Endothelial cell (in vitro differentiated cells): ENCODE data around the gene BNIPL. TPM values are rescaled to one million over a fixed set of nuclear protein-coding genes. Genes with fewer than 3 reads are reported as not detected.
A peak's percentile ranks its signal among the peaks of the same experiment; 100 is the strongest.

Experiments
- DNase-seq: peaks from one replicate; pipeline ENCODE4 v3.0.0; 2021; ENCODE audit warnings: low spot score
- H3K27ac Mint-ChIP-seq: one replicate; pipeline ENCODE4 v1.8.0; 2021; ENCODE audit warnings: mixed read lengths, inconsistent platforms; ENCODE audit not compliant: unreplicated experiment
- H3K27me3 Mint-ChIP-seq: one replicate; pipeline ENCODE4 v1.8.0; 2021; ENCODE audit warnings: mild to moderate bottlenecking, moderate library complexity, mixed read lengths, inconsistent platforms; ENCODE audit not compliant: unreplicated experiment
- H3K36me3 Mint-ChIP-seq: one replicate; pipeline ENCODE4 v1.8.0; 2021; ENCODE audit warnings: mild to moderate bottlenecking, low read depth, mixed read lengths, inconsistent platforms; ENCODE audit not compliant: unreplicated experiment
- H3K4me1 Mint-ChIP-seq: one replicate; pipeline ENCODE4 v1.8.0; 2021; ENCODE audit warnings: mild to moderate bottlenecking, mixed read lengths, inconsistent platforms; ENCODE audit not compliant: unreplicated experiment
- H3K4me3 Mint-ChIP-seq: one replicate; pipeline ENCODE4 v1.8.0; 2021; ENCODE audit warnings: mild to moderate bottlenecking, mixed read lengths, inconsistent platforms; ENCODE audit not compliant: unreplicated experiment
- H3K9me3 Mint-ChIP-seq: one replicate; pipeline ENCODE4 v1.8.0; 2021; ENCODE audit warnings: mixed read lengths, inconsistent platforms; ENCODE audit not compliant: unreplicated experiment
- total RNA-seq: library from RNA; stranded (reverse); fragmentation: NEBNext Ultra II Directional; extraction: Animal tissue kit (Norgen Biotek cat#: 25700); gene quantifications from one replicate; pipeline ENCODE4 v1.2.1, GENCODE V29; 2021; ENCODE audit not compliant: unreplicated experiment
- TF ChIP-seq, protein P1 (sequence below): fragments of 200-600 bp; sonication (generic); IDR thresholded peaks from one replicate; pipeline ENCODE4 v1.5.0; 2021; ENCODE audit warnings: antibody characterized with exemption; ENCODE audit not compliant: unreplicated experiment

Gene BNIPL
- total RNA-seq, 1 donor from 2014 or later = 1.5 TPM

- H3K36me3 Mint-ChIP-seq = peaks cover 13% of the 10 kb centered on the region
- H3K27ac Mint-ChIP-seq = peak overlapping the region; percentile 90
- TF ChIP-seq, protein P1, sequence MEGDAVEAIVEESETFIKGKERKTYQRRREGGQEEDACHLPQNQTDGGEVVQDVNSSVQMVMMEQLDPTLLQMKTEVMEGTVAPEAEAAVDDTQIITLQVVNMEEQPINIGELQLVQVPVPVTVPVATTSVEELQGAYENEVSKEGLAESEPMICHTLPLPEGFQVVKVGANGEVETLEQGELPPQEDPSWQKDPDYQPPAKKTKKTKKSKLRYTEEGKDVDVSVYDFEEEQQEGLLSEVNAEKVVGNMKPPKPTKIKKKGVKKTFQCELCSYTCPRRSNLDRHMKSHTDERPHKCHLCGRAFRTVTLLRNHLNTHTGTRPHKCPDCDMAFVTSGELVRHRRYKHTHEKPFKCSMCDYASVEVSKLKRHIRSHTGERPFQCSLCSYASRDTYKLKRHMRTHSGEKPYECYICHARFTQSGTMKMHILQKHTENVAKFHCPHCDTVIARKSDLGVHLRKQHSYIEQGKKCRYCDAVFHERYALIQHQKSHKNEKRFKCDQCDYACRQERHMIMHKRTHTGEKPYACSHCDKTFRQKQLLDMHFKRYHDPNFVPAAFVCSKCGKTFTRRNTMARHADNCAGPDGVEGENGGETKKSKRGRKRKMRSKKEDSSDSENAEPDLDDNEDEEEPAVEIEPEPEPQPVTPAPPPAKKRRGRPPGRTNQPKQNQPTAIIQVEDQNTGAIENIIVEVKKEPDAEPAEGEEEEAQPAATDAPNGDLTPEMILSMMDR = no peak
- peaks cover 28% of the 10 kb centered on the region for H3K4me1 Mint-ChIP-seq
- peaks cover 2% of the 10 kb centered on the region for H3K27me3 Mint-ChIP-seq
- no peak for DNase-seq
- peak overlapping the region; percentile 84 for H3K4me3 Mint-ChIP-seq
- no peaks in the 10 kb centered on the region for H3K9me3 Mint-ChIP-seq
Observed at GRCh38 chr1:151065089-151065645, 28.8 kb downstream of the BNIPL start.

GRCh38 chr1:151067185-151067584 is 30.8 kb downstream of the BNIPL start:
- Mint-ChIP-seq H3K9me3 (no peaks in the 10 kb centered on the region), H3K27me3 (peaks cover 9% of the 10 kb centered on the region), H3K27ac (no peak overlapping the region), H3K4me1 (peaks cover 20% of the 10 kb centered on the region), H3K36me3 (peaks cover 9% of the 10 kb centered on the region), H3K4me3 (no peak overlapping the region)
- TF ChIP-seq, protein P1 = no peak
- DNase-seq = no peak

- Mint-ChIP-seq H3K36me3 (peaks cover 9% of the 10 kb centered on the region), H3K4me3 (peak overlapping the region; percentile 7), H3K4me1 (peaks cover 13% of the 10 kb centered on the region), H3K27ac (peak overlapping the region; percentile 13), H3K9me3 (no peaks in the 10 kb centered on the region), H3K27me3 (peaks cover 9% of the 10 kb centered on the region)
- TF ChIP-seq, protein P1 = no peak
- no peak for DNase-seq
Observed at GRCh38 chr1:151069103-151069486, 32.7 kb downstream of the BNIPL start.

- H3K27me3 Mint-ChIP-seq = peaks cover 9% of the 10 kb centered on the region
- peaks cover 9% of the 10 kb centered on the region for H3K4me1 Mint-ChIP-seq
- peak within 1 kb of the TSS; percentile 92 for H3K4me3 Mint-ChIP-seq
- peaks cover 5% of the 10 kb centered on the region for H3K36me3 Mint-ChIP-seq
- no peaks in the 10 kb centered on the region for H3K9me3 Mint-ChIP-seq
- peak within 1 kb of the TSS; percentile 100 for H3K27ac Mint-ChIP-seq
- TF ChIP-seq, protein P1 = peak; percentile 90
- DNase-seq = peak; percentile 91
Observed at GRCh38 chr1:151070474-151071276, 34.3 kb downstream of the BNIPL start, which contains the start of gene GABPB2. Gene GABPB2, plus strand, starts transcription at chr1:151070761. Its CDS starts 17,429 bp downstream, at chr1:151088190.

- H3K4me3 Mint-ChIP-seq = no peak overlapping the region
- peak overlapping the region; percentile 54 for H3K27ac Mint-ChIP-seq
- peaks cover 9% of the 10 kb centered on the region for H3K4me1 Mint-ChIP-seq
- H3K9me3 Mint-ChIP-seq = no peaks in the 10 kb centered on the region
- DNase-seq = no peak
- peaks cover 9% of the 10 kb centered on the region for H3K27me3 Mint-ChIP-seq
- H3K36me3 Mint-ChIP-seq = no peaks in the 10 kb centered on the region
- TF ChIP-seq, protein P1 = no peak
Observed at GRCh38 chr1:151072224-151072623, 35.8 kb downstream of the BNIPL start.
